ENCODE results near the gene BBS2.

The BBS2 gene

GRCh38 chr16:56515665-56516064 lies 4.2 kb downstream of the BBS2 start:
- H3K4me3 ChIP-seq (ENCODE audit: low read depth, low read length), result no peak overlapping the region
- ChIA-PET CTCF (interaction anchor here (1.0 kb wide), 1 partner anchor 186 kb away, joined by 6 read pairs; no protein-coding TSS in a partner anchor), POLR2A (interaction anchor here (0.6 kb wide), 1 partner anchor 161 kb away, joined by 4 read pairs; no protein-coding TSS in a partner anchor)
- H3K9me3 ChIP-seq (ENCODE audit: control insufficient read depth, insufficient read depth, low read depth, low read length), result no peaks in the 10 kb centered on the region
- H3K36me3 ChIP-seq (ENCODE audit: control insufficient read depth in 2 of 2, insufficient read depth in 1 of 2, low read length in 2 of 2), result peaks cover 7 to 15% of the 10 kb centered on the region in 2 experiments; a peak in 2 of 3 replicates
- 0 out of 2 replicates have a peak, but pooled peaks cover 2% of the 10 kb centered on the region for H3K4me1 ChIP-seq (ENCODE audit: control insufficient read depth, insufficient read depth, low read length)
- no peak overlapping the region for H3K27ac ChIP-seq (ENCODE audit: extremely low read depth, low read depth, low read length)
- TF ChIP-seq, protein P1, sequence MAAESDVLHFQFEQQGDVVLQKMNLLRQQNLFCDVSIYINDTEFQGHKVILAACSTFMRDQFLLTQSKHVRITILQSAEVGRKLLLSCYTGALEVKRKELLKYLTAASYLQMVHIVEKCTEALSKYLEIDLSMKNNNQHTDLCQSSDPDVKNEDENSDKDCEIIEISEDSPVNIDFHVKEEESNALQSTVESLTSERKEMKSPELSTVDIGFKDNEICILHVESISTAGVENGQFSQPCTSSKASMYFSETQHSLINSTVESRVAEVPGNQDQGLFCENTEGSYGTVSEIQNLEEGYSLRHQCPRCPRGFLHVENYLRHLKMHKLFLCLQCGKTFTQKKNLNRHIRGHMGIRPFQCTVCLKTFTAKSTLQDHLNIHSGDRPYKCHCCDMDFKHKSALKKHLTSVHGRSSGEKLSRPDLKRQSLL (tag by site-specific recombination; IDR thresholded peaks at IDR 0.05), result no peak
- TF ChIP-seq PRDM1 (tag by site-specific recombination; IDR thresholded peaks at IDR 0.05), result no peak
- no peak for TF ChIP-seq ZNF423 (tag by site-specific recombination; IDR thresholded peaks at IDR 0.05)
- TF ChIP-seq ZNF354C (tag by site-specific recombination; IDR thresholded peaks at IDR 0.05; ENCODE audit: borderline replicate concordance, low read depth), result no peak
- TF ChIP-seq ZXDB (tag by site-specific recombination; IDR thresholded peaks at IDR 0.05), result no peak
- no peak for TF ChIP-seq ZNF16 (tag by site-specific recombination; IDR thresholded peaks at IDR 0.05; ENCODE audit: low read depth)
- TF ChIP-seq, protein P2, sequence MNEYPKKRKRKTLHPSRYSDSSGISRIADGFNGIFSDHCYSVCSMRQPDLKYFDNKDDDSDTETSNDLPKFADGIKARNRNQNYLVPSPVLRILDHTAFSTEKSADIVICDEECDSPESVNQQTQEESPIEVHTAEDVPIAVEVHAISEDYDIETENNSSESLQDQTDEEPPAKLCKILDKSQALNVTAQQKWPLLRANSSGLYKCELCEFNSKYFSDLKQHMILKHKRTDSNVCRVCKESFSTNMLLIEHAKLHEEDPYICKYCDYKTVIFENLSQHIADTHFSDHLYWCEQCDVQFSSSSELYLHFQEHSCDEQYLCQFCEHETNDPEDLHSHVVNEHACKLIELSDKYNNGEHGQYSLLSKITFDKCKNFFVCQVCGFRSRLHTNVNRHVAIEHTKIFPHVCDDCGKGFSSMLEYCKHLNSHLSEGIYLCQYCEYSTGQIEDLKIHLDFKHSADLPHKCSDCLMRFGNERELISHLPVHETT (tag by site-specific recombination; IDR thresholded peaks at IDR 0.05), result no peak
- no peak for TF ChIP-seq ZNF600 (tag by site-specific recombination; IDR thresholded peaks at IDR 0.05)
- no peak for TF ChIP-seq ZSCAN23 (tag by site-specific recombination; IDR thresholded peaks at IDR 0.05)
- TF ChIP-seq, protein P3, sequence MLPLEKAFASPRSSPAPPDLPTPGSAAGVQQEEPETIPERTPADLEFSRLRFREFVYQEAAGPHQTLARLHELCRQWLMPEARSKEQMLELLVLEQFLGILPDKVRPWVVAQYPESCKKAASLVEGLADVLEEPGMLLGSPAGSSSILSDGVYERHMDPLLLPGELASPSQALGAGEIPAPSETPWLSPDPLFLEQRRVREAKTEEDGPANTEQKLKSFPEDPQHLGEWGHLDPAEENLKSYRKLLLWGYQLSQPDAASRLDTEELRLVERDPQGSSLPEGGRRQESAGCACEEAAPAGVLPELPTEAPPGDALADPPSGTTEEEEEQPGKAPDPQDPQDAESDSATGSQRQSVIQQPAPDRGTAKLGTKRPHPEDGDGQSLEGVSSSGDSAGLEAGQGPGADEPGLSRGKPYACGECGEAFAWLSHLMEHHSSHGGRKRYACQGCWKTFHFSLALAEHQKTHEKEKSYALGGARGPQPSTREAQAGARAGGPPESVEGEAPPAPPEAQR (tag by site-specific recombination; IDR thresholded peaks at IDR 0.05), result no peak
- TF ChIP-seq GLIS1 (tag by site-specific recombination; IDR thresholded peaks at IDR 0.05), result no peak
- TF ChIP-seq ZNF362 (tag by site-specific recombination; IDR thresholded peaks at IDR 0.05), result no peak
- TF ChIP-seq, protein P4, sequence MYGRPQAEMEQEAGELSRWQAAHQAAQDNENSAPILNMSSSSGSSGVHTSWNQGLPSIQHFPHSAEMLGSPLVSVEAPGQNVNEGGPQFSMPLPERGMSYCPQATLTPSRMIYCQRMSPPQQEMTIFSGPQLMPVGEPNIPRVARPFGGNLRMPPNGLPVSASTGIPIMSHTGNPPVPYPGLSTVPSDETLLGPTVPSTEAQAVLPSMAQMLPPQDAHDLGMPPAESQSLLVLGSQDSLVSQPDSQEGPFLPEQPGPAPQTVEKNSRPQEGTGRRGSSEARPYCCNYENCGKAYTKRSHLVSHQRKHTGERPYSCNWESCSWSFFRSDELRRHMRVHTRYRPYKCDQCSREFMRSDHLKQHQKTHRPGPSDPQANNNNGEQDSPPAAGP (tag by site-specific recombination; IDR thresholded peaks at IDR 0.05), result no peak
- no peak for TF ChIP-seq ZNF391 (tag by site-specific recombination; IDR thresholded peaks at IDR 0.05; ENCODE audit: borderline replicate concordance, low read depth)
- TF ChIP-seq, protein P5, sequence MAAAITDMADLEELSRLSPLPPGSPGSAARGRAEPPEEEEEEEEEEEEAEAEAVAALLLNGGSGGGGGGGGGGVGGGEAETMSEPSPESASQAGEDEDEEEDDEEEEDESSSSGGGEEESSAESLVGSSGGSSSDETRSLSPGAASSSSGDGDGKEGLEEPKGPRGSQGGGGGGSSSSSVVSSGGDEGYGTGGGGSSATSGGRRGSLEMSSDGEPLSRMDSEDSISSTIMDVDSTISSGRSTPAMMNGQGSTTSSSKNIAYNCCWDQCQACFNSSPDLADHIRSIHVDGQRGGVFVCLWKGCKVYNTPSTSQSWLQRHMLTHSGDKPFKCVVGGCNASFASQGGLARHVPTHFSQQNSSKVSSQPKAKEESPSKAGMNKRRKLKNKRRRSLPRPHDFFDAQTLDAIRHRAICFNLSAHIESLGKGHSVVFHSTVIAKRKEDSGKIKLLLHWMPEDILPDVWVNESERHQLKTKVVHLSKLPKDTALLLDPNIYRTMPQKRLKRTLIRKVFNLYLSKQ (tag by site-specific recombination; IDR thresholded peaks at IDR 0.05; ENCODE audit: borderline replicate concordance), result no peak
- no peak for TF ChIP-seq ZNF223 (tag by site-specific recombination; IDR thresholded peaks at IDR 0.05)
- TF ChIP-seq BCL11A (tag by site-specific recombination; IDR thresholded peaks at IDR 0.05; ENCODE audit: low read depth), result no peak
- TF ChIP-seq ZBTB44 (tag by site-specific recombination; IDR thresholded peaks at IDR 0.05), result no peak
- no peak for TF ChIP-seq ZNF530 (tag by site-specific recombination; IDR thresholded peaks at IDR 0.05; ENCODE audit: low read depth)
